AG04449 (cell line): Measurements from ENCODE around the gene SAP30BP.
A peak's percentile ranks its signal among the peaks of the same experiment; 100 is the strongest.

Experiments
- CTCF ChIA-PET: fragments of 350-600 bp; formaldehyde crosslinking; extraction: SDS; loops from one replicate; lab custom pipeline; 2021; ENCODE audit warnings: antibody characterized with exemption; lab: Yijun Ruan, JAX
- POLR2A ChIA-PET: fragments of 400-600, 350-600 bp; formaldehyde crosslinking; extraction: SDS; loops from one replicate; lab custom pipeline; 2020; ENCODE audit warnings: antibody characterized with exemption, inconsistent platforms; lab: Yijun Ruan, JAX
- DNase-seq: peaks from one replicate; pipeline ENCODE4 v3.0.0-alpha.2; 2010; ENCODE audit warnings: low read depth, low spot score
- H3K4me3 ChIP-seq: 2 replicates; pipeline ENCODE4 v1.5.1; 2011; ENCODE audit warnings: low read depth, mild to moderate bottlenecking, control low read depth, low read length
- TF ChIP-seq, protein P1 (sequence below): IDR thresholded peaks from one replicate; pipeline ENCODE4 v1.5.1; 2011; ENCODE audit warnings: mild to moderate bottlenecking, moderate library complexity, low read length, control low read depth, inconsistent platforms; ENCODE audit not compliant: insufficient read depth; ENCODE audit errors: missing control alignments

The SAP30BP gene

DNA sequence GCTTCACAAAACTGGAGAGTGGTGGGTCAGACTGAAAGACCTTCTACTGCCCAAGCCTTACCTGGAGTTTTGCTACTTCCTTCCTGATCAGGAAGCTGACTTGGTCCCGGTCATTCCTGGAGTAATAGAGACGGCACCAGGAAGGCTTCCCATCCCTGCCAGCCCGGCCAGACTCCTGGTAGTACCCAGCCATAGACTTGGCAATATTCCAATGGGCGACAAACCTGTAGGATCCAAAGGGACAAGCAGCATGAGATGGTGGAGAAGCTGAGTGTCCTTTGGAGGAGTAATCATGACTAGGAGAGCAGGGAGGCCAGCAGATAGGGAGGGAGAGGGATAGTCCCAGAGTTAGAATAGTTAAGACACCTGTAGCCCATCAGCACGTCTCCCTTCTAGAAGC, 8.9 kb upstream of the SAP30BP start:
- CTCF ChIA-PET = interaction anchor here (1.0 to 24.4 kb wide), 10 partner anchors 8 to 236 kb away, joined by 3 to 746 read pairs (median 6); partner anchors contain the start of genes RECQL5, SAP30BP and SMIM5
- TF ChIP-seq, protein P1, sequence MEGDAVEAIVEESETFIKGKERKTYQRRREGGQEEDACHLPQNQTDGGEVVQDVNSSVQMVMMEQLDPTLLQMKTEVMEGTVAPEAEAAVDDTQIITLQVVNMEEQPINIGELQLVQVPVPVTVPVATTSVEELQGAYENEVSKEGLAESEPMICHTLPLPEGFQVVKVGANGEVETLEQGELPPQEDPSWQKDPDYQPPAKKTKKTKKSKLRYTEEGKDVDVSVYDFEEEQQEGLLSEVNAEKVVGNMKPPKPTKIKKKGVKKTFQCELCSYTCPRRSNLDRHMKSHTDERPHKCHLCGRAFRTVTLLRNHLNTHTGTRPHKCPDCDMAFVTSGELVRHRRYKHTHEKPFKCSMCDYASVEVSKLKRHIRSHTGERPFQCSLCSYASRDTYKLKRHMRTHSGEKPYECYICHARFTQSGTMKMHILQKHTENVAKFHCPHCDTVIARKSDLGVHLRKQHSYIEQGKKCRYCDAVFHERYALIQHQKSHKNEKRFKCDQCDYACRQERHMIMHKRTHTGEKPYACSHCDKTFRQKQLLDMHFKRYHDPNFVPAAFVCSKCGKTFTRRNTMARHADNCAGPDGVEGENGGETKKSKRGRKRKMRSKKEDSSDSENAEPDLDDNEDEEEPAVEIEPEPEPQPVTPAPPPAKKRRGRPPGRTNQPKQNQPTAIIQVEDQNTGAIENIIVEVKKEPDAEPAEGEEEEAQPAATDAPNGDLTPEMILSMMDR = no peak
- no peak for DNase-seq
- H3K4me3 ChIP-seq = no peak overlapping the region
- POLR2A ChIA-PET = no interaction called here

DNA sequence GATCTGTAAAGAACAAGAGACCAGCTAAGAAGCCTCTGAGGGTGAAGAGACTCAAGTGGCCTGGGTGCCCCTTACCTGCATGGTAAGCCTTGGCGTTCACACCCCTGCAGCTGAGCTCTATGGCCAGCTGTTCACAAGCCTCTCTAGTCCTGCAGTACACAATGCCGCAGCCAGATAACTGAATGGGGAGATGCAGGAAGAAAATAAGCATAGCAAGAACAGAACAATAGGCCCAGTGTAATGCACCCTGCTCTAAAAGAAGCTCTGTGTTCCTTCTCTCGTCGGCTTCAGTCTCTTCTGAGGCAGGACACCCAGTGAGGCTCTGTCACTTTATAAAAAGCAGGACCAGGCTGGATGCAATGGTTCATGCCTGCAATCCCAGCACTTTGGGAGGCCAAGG, 5.6 kb upstream of the SAP30BP start:
- H3K4me3 ChIP-seq = no peak overlapping the region
- TF ChIP-seq, protein P1 = no peak
- ChIA-PET POLR2A (no interaction called here), CTCF (interaction anchor here (0.6 to 24.4 kb wide), 5 partner anchors 9 to 121 kb away, joined by 3 to 746 read pairs (median 14); partner anchors contain the start of gene SMIM5)
- DNase-seq = no peak

DNA sequence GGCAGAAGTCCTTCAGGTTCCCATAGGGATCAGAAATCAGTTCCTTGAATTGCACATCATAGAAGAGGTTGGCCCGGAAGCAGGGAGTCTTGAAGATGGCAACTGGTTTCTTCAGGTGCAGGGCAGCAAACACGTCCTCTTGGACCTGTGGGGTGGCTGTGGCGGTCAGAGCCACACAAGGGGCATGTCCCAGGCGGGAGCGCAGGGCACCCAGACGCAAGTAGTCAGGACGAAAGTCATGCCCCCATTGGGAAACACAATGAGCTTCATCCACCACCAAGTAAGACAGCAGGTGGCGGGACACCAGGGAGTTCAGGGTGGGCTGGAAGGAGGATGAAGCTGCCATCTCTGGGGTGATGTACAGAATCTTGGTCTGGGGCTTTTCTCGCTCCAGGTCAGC, 4.6 kb upstream of the SAP30BP start:
- POLR2A ChIA-PET = no interaction called here
- TF ChIP-seq, protein P1 = no peak
- H3K4me3 ChIP-seq = no peak overlapping the region
- DNase-seq = no peak
- CTCF ChIA-PET = interaction anchor here (1.0 to 24.4 kb wide), 3 partner anchors 10 to 91 kb away, joined by 4 to 746 read pairs (median 14); partner anchors contain the start of gene SMIM5

DNA sequence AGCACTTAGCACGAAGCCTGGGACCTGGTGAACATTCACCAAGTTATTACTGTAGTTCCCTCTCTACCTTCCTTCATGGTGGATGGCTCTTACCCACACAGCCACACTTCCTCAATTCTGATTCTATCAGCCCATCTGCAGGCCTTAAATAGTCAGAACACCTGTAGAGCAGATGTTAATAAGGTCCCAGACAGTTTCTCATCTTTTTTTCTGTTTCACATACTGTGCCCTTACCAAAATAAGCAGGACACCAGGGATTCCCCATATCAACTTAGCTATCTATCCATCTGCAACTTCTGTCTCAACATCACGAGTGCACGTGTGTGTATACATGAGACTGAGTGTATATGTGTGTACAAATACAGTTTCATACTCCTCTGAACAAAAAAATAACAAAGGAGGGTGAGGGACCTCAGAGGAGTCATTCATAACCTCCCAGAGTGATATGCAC, 3.0 kb upstream of the SAP30BP start:
- CTCF ChIA-PET = interaction anchor here (24.4 kb wide), 1 partner anchor 28 kb away, joined by 746 read pairs; the partner anchor contains the start of gene SMIM5
- DNase-seq = no peak
- POLR2A ChIA-PET = no interaction called here
- H3K4me3 ChIP-seq = no peak overlapping the region
- TF ChIP-seq, protein P1 = no peak

DNA sequence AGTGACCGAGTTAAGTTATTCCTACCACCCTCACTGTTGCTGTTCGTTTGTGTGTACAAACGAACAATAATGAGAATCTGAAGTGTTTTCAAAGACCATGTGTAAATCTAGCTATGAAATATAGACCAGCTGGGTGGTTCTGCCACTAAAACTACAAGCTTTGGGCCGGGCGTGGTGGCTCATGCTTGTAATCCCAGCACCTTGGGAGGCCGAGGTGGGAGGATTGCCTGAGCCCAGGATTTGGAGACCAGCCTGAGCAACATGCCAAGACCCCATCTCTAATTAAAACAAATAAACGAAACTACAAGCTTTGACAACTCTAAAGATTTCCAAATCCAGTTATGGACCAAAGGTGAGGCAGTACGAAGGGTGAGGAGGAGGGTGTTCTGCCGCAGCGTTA, 1.2 kb upstream of the SAP30BP start:
- TF ChIP-seq, protein P1 = no peak
- DNase-seq = no peak
- CTCF ChIA-PET = interaction anchor here (0.6 to 4.8 kb wide), 14 partner anchors 8 to 254 kb away, joined by 3 to 87 read pairs (median 8); partner anchors contain the start of gene SMIM5
- H3K4me3 ChIP-seq = peak overlapping the region; percentile 100
- POLR2A ChIA-PET = interaction anchor here (1.2 to 1.3 kb wide), 3 partner anchors 29 to 149 kb away, joined by 3 to 5 read pairs (median 5); partner anchors contain the start of gene TSEN54

DNA sequence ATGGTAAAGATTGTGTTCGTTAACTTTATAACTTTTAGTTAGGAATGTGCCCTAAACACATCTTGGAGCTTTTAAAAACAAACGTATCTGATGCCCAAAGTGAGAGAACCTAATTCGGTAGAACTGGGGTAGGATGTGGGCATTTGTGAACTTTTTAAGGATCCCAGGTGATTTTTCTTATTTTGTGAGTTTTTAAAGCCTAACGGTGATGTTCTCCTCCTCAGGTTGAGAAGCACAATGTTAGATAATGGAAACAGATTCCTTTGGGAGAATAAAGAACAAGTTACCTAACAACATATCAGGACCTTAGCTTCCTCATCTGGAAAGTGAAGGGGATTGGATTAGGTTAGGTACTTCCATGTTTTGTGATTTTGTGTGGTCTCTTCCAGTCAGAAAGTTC, 687 bp downstream of the SAP30BP start:
- TF ChIP-seq, protein P1 = no peak
- peak overlapping the region; percentile 100 for H3K4me3 ChIP-seq
- ChIA-PET CTCF (interaction anchor here (1.2 to 4.8 kb wide), 8 partner anchors 10 to 86 kb away, joined by 3 to 87 read pairs (median 10); partner anchors contain the start of gene SMIM5), POLR2A (interaction anchor here (0.9 kb wide), 1 partner anchor 16 kb away, joined by 3 read pairs; no protein-coding TSS in a partner anchor)
- DNase-seq = no peak
